Smooth muscle cell of the brain vasculature (primary cell): Measurements from ENCODE around the gene SMC3.

ENCODE experiments used
- DNase-seq: peaks from one replicate; pipeline ENCODE4 v3.0.0-alpha.2; 2012; ENCODE audit warnings: low read depth, low spot score

The SMC3 gene

GRCh38 chr10:110646417-110647135, 79.1 kb downstream of the SMC3 start:
- no peak for DNase-seq

GRCh38 chr10:110647136-110647430, 79.6 kb downstream of the SMC3 start:
- no peak for DNase-seq

DNA sequence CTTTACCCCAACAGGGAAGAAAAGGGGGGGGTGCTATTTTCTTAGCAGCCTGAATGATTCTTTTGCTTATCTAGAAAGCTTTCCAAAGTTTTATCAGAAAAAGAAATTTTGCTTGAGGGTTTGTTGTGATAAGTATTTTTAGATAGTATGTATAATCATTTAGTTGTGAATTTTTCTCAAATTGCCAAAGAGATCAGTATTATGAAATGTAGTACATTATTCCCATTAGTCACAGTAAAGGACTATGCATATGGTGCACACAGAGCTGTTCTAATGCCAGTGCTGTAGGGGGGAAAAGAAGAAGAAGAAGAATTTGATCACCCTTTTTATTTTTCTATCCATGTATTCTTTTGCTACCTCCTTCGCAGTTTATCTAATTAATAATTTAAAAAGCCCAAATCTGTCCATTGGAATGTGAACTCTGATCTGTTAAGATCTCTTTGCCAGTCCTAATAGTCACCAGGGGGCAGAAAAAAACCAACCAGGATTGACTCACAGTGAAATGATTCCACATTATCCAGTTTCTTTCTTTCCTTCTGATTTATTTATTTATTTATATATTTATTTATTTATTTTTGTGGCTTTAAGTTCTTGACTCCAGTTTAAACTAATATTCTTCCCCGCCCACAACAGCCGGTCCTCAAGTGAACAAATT, 81.3 kb downstream of the SMC3 start:
- DNase-seq: no peak

GRCh38 chr10:110649347-110650264, 82.1 kb downstream of the SMC3 start:
- no peak for DNase-seq

DNA sequence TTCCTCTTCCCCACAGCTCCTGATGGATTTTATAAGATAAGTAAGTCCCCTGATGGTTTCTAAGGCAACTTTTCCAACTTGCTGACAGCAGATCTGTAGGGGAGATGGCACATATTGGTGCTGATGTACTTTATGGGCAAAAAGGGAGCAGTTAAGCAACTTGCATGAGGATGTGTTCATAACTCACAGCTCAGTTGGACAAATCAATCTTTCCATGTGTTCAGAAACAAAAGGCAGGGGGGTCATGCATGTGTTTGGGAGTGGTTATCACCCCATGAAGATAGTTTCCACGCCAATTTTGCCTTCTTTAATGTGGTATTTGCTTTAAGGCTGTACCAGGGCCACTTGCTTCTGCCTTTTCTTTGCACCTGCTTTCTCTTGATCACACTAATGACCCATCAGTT, 82.8 kb downstream of the SMC3 start:
- DNase-seq: no peak

GRCh38 chr10:110651044-110651958, 83.8 kb downstream of the SMC3 start:
- DNase-seq: no peak

DNA sequence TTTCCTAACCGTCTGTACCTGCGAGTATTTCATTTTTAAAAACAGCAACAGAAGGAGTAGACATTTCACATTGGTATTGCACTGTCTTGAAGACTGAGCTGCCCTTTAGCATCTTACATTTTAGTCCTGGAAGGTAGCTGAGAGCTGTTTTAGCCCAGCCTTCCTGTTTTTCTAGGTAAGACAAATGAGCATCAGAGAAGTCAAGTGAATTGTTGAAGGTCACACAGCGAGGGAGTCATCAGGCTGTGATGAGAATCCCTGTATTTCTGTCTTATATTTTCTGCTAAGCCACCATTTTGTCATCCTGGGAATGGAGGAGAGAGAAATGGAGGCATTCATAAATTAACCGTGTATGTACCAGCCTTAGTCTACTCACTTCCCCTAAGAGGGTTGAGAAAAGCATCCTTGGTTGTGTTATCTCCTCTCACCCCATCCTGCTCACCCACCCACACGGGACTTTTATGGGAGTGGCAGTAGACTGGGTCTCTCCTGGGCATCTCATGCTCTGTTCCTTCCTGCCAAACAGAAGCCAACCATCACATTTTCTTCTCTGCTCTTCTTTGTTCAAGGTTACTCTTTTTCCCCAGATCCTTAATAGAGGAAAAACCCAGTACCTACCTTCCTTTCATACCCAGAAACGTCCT, 85.1 kb downstream of the SMC3 start:
- no peak for DNase-seq
